ENCODE results near the gene LSAMP.
"Not testable (repeated sequence)": the region's sequence is repeated elsewhere in the genome, so short reads cannot be mapped to it uniquely, and the experiment has no call there.

The LSAMP gene

DNA sequence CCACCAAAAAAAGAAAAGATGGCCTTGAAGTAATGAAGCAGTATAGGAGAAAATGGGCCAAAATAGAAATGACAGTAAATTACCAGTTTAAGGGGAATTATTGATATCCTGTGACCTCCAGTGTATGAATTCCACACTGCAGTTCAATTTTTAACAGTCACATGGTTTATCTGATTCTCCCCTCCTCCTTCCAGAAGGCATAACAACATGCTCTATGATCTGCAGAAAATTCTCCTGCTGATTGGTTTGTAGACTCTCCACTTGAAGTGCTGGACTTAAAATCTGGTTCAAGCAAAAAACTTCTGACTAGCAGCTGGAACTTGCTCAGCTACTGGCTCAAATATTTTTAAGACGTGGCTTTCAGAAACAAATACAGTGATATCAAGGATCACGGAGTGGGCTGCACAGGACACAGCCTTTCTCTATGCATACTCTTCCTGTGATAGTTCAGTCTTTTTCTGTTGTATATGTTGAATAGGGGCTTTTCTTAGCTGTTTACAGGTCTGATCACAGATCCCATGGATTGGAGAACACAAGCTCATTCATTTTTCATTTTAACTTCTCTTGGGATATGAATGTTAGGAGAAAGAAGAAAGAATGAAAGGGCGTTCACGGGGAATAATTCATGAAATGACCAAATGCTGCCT is 211.5 kb downstream of the LSAMP start:
- no peak for DNase-seq

DNA sequence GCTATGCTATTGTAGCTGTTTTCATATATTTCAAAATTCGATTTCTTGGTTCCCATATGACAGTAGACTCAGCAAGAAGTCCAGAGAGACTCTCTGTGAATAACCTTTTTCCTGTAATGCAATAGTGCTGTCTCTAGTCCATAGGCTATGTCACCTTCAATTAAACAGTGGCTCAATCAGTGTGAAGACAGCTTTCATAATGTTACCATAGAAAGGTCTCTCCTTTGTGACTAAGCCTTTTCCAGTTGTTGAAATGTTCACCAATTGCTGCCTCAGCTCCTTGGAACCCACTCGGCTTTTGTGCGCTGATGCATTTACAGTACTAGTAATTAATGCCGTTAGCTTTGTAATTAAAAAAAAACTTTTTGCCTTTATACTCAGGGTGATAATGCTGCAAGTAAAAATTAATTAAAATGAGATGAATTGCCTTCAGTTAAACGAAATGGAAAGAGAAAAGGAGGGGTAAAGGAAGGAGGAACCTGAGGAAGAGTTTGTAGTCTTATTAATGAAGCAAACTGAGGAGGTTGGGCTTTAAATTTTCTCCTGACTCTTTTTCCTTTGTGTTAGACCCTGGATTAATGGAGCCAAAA is 214.8 kb downstream of the LSAMP start:
- no peak for DNase-seq

DNA sequence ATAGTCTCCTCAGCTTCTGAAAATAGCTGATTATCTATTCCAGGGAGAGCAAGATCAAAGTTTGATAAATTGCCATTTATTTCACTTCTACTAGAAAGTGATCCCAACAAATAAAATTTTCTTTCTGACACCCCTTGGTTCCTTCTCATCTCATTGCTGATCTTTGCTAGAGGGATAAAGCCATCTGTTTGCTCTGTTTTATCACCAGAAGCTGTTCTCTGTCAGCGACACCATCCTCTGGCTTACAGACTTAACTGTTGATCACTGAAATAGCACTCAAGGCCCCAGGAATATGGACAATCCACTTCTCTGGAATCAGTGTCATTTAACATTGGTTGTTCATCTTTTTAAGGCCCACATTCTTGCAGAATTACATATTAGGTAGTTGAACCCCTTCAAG is 219.0 kb downstream of the LSAMP start:
- DNase-seq, result no peak

DNA sequence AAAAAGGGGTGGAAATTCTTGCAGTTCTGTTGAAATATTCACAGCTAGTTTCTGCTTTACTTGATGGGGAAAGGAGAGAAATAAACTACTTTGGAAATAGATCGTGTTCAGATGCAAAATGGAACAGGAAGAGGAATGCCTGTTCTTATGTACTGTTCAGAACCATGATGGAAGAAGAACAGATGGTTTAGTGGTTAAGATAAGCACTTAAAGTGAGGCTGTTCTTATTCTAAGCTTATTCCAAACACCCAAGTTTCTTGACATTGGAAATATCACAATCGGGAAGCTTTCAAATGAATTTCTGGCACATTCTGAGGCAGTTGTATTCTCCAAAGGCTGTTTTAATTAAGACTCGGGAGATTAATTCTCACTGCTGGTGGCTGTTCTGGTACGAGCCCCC is 228.5 kb downstream of the LSAMP start:
- no peak for DNase-seq

DNA sequence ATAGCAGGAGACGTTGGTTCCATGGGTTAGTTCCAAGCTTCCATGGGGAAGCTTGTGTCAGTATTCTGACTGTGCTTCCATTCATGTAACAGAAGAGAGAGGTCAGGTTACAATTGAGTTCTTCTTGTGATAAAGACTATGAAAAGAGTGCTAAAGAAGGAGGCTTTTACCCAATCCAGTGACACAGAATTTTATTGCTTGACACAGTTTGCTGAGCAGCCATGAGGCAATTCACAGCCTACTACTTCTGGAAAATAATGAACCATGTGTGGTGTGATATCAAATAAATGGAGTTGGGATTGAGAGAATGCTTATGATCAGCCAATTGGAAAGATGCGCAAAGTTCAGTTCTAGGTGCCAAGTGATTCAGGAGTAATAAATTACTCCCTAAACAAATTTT is 233.4 kb downstream of the LSAMP start:
- DNase-seq, result no peak

DNA sequence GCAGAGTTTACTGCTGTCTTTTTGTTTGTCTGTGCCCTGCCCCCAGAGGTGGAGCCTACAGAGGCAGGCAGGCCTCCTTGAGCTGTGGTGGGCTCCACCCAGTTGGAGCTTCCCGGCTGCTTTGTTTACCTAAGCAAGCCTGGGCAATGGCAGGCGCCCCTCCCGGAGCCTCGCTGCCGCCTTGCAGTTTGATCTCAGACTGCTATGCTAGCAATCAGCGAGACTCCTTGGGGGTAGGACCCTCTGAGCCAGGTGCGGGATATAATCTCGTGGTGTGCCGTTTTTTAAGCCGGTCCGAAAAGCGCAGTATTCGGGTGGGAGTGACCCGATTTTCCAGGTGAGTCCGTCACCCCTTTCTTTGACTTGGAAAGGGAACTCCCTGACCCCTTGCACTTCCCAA is 236.5 kb downstream of the LSAMP start:
- not testable (repeated sequence) for DNase-seq

DNA sequence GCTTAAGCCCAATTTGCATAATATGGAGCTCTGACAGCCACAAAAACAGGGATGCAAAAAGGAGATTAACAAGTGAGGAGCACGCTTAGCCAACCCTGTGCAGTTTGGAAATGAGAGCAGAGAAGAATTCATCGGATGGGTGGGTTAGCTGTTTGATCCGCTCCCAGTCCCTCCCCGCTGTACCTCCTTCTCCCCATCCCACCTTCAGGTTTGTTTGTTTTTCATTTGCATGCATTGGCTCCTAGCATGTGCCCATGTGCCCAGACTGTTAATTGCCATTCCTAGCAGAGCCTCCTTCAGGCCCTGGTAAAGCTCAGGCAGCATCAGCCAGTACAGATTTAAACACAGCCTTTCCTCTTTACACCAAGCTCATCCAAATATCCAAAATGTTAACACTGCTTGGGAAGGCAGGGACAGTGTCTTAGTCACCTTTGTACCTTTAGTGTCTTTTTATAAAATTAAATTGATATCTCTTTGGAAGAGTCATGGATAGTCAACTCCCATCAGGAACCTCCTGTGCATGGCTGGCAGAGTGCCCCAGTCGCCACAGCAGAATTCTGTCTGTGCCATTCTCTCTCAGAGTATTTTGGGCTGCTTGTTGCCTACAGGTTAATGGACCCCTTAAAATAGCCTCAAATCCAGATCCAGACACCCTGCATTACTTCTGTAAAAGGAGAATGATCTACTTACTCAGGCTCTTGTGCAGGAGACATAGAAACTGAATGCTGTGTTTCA is 244.2 kb downstream of the LSAMP start:
- no peak for DNase-seq

DNA sequence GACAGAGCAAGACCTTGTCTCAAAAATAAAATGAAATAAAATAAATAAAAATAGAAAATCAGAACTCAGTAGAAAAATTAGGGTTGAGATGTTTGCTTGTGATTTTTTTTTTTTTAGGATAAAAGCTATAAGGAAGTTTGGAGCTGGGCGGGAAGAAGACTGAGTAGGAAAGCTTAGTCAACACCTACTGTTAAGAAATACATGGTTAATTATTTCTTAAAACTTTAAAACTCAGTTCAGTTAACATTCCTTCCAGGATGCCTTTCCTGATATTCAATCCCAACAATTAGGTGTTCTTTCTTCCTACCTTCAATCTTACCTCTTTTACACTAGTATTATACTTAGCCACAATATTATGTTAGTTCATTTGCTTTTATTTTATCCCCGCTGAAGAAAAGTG is 246.2 kb downstream of the LSAMP start:
- no peak for DNase-seq

DNA sequence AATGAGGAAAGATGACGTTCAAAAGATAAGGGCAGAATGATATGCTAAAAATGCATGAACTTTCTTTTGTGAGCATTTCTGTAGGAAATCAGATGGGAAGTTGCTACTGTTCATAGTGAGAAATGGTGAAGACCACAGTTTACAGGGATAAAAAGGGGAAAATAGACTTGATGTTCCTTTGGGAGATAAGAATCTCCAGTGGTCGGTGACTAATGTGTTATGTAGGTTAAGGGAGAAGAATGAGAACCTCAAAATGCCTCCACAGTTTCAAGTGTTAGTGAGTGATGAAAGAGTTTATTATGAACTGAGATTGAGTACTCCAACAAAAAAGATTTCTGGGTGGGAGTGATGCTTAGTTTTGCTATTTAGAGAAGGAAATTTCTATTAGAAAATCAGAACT is 247.2 kb downstream of the LSAMP start:
- no peak for DNase-seq

DNA sequence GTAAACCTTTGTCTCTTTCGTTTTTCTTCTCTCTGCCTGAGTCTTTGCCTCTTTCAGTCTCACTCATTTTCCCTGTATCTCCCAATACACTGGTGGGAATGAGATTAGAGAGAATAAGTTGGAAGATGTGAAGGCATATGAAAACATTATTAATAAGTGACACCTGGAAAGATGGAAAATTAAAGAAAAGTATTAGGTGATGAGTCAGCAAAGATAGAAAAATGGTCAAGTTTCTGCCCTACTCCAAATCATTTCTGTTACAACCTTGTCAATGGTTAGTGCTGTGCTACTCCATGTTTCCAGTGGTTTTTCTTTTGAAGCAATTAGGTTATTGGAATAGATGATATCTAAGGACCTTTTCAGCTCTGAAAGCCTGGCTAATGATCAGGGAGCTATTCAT is 252.8 kb downstream of the LSAMP start:
- DNase-seq, result no peak

DNA sequence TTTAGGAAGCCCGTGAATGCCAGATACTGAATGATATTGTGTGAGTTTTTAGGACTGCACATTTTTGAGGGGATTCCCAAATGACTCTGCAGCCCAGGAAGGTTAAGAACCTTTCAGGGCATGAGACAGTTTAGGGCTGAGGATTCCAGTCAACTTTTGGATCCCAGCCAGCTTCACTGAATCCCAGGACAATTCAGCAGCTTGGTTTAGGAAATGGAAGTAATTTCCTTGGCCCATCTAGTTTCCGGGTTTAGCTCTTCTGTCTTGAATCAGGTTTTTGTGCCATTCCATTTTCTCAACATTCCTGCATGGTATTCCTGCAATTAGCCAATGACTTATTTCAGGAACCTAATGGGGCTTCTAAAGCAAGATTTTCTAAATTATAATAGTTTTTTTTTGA is 253.9 kb downstream of the LSAMP start:
- no peak for DNase-seq

DNA sequence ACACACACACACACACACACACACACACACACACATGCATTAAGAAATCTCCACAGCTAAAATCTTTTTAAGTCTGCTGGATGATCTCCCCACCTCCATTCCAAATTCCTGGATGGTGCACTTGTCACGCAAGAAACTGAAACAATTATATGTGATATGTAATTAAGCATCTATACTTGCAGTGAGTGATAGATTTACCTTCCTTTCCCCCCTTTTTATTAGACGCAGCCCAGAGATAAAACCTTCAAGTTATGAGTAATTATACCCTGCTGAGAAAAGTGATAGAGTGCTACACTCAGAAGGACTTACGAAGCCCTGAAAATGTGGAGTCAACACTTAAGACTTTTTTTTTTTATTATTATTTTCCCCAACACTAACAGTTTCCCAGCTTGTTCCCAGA is 255.2 kb downstream of the LSAMP start:
- no peak for DNase-seq

DNA sequence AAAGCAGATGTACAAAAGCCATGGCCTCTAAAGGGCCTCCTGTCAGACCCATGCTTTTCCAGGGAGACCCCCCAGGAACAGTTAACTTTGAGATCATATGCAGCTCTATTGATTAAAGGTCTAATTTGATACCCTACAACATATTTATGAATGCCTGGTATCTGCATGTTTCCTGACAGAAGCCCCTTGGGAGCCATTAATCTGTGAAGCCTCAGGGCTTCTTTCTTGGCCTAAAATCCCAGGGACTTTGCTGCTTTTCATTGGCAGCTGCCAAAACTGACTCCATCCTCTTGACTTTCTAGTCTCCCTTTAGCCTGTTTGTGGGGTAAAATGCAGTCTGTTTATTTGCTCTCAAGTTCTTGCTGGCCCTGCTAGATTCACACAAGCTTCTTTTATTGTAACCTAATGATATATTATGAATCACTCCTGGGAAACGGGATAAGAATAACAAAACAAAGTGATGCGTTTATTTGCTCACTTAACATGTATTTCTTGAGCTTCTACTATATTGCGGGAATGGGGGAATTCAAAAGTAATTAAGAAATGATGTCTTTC is 257.0 kb downstream of the LSAMP start:
- DNase-seq, result no peak

DNA sequence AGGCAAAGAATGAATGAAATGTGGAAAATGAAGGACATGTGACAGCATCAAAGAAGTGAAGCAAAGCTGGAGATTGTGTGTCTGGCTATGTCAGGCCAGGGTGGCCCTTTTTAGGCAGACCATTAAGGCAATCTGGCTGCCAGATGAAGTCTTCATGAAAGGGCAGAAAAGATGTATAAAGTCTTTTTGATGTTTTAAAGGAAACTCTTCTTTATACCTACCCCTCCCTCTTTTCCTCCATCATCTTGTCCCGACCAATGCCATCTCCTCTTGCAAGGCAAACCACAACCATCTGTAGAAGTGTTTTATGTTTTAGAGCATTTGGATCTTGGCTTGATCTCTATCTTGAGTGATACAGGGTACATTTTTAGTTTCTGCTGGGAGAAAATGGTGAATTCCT is 259.2 kb downstream of the LSAMP start:
- no peak for DNase-seq

DNA sequence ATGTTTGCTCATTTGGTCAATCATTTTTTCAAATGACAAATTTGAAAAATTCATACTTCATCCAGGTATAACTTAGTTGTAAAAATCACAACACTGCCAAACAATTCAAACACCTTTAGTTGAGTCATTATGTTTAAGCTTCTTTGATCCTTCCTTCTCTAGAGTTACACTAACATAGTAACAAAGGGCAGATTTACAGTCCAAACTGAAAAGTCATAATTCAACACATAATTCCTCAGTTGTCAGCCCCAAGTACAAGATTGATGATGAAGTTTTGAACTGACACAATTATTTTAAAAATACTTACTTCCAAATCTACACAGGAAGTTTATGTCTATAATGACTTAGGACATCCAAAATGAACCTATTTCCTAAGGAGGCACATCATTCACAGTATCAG is 264.1 kb downstream of the LSAMP start:
- no peak for DNase-seq

DNA sequence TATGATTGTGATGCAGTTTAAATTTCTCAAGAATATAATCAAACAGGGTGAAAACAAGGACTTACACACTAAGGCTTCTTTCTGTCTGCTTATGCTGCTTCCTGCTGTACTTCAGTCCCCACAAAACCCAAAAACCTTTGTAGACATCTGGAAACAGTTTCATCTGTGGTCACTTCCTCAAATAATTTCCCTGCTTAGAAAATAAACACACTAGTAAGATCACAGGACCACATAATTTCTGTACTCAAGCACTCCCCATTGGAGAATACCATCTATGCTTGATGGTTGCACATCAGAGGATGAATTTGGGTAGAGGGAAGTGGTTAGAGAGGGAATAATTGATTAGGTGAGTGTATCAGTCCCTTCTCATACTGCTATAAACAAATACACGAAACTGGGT is 266.2 kb downstream of the LSAMP start:
- DNase-seq, result no peak

DNA sequence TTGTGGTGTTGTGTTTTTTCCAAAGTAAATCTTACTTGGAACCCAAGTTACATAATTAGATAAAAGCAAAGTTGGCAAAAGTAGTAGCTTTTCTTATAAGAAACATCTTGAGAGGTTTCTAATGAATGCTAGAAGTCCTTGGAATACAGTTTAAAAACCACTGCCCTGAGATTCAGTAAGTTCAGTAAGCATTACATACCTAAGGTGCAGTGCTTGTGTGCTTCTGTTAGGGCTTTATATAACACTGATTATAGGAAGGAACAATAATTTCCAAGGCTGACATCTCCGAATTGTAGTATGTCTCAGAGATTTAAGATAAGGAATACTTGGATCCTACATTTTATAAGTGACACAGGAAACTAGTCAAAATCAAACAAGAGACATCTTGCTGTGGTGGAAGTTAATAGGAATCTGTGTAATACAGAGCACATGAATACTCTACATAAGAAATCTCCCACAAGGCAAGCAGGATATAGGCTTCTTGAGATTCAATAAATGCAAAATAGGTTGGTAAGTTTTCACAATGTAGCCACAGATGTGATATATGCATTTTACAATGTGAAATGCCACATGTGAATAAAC is 268.2 kb downstream of the LSAMP start:
- no peak for DNase-seq

DNA sequence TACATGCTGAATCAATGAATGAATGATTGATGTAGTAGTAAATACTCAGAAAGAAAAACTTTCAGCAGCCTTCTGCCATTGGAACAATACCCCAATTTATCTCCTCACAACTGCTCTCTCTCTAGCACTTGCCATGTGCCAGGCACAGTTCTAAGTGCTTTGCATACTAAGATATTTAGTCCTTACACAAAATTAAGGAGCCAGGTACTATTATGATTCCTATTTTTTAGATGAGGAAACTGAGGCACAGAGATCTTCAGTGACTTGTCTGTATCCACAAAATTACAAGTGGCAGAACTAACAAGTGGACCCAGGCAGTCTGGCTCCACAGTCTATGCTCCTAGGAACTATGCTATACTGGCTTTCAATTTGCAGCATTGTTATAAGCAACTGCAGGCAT is 279.2 kb downstream of the LSAMP start:
- DNase-seq, result no peak

DNA sequence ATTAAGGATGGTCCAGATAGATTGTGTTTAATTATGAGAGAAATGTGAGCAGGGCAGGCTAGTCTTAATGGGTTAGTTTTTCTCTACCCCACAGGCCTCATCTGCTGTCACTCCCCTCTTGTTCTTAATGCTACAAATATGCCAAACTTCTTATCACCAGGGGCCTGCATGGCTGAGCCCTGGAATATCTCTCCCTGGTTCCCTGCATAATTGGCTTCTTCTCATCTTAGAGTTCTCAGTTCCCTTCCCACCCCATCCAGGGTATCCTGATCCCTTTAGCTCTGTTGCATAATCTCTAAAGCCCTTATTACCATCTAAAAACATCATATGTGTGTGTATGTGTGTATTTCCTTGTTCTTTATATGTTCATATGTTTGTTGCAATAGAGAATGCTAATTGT is 279.6 kb downstream of the LSAMP start:
- no peak for DNase-seq

DNA sequence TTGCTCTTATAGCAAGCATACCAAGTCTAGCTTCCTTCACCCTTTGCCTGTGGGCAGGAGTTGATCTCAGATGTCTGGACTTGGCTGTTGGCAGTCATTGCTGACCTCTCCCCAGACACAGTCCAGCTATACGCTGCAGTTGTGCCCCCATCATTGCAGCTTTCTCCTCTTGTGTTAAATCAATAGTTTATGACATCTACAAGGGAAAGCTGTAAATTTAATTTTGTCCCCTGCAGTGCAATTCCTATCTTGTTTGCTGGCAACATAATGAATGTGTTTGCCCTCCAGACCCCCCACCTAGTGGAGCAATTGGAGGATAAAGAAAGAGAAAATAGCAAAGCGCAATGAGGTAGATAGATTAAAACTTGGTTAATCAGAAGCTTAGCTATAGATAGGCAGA is 280.2 kb downstream of the LSAMP start:
- DNase-seq, result no peak

DNA sequence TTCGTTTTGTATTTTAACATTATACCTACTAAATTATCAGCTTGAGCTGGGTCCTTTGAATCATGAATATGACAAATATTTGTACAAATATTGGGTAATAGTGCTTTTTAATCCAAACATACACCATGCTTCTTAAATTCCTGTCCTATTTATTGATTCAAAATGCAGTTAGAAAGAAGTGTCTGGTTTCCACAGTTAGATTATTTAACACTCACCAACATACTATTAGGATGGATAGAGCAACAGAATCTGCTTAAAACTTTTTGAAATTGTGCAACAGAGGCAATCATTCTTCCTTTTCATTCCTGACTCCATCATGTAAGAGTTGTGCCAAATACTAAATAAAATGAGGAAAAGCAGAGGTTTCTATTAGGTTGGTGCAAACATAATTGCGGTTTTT is 281.2 kb downstream of the LSAMP start:
- DNase-seq, result no peak

DNA sequence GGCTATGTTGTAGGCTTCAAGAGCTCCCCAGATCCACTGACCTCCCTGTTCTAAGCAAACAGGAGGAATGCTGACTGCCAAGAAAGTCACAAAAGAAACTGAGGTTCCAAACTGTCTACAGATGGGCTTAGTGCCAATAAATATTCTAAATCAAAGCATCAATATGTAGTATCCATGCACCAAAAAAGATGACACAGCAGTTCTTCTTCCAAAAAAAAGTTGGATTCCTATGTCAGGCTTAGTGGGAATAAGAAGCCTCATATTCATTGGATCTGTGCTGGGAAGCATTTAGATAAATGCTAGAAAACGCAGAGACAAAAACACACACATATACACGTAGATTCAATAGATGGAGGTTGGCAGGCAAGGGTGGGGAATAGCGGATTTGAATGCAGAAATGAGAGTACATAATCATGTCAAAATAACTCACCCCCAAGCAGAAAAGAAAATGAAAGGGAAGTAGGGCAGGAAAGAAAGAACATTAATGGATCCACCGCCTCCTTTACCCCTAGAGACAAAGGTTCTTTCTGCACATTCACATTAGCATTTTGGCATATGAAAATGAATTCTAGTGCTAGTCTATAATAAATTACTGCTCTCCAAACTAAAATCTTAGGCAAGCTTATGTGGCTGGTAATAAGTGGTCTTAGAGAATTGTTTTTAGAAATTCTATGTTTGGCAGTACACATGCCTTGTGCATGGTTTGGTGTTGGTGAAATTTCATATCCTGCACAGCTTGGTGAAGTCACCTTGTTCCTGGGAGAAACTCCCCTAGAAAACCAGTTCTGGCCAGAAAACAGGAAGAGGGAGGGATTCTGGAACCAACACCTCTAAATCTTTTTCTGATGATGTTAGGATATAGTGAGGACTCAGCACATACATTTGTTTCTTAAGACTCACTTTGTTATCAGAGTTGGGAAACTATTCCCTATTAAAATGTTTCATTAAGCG is 283.4 kb downstream of the LSAMP start:
- no peak for DNase-seq

DNA sequence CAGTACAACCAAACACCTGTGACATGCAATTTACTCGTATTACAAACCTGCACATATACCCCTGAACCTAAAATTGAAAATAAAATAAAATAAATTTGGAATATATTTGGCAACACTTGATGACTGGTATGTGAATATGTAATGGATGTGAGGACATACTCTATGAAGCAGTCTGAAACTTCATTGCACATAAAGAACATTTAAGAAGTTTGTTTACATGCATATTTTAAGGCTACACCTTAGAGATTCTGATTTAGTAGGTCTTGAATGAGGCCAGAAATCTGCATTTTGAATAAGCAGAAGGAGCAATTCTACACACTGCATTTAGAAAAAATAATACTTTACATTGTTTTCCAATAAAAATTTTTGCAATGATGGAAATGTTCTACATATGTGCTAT is 284.7 kb downstream of the LSAMP start:
- no peak for DNase-seq
